Suppressor macrophage (primary cell): ENCODE results near the gene JOSD2.
"Not testable (repeated sequence)": the region's sequence is repeated elsewhere in the genome, so short reads cannot be mapped to it uniquely, and the experiment has no call there.

Experiments
- DNase-seq, 4 experiments: peaks; one replicate each; pipeline ENCODE4 v3.0.0-alpha.2; 2020 to 2022

JOSD2 gene

DNA sequence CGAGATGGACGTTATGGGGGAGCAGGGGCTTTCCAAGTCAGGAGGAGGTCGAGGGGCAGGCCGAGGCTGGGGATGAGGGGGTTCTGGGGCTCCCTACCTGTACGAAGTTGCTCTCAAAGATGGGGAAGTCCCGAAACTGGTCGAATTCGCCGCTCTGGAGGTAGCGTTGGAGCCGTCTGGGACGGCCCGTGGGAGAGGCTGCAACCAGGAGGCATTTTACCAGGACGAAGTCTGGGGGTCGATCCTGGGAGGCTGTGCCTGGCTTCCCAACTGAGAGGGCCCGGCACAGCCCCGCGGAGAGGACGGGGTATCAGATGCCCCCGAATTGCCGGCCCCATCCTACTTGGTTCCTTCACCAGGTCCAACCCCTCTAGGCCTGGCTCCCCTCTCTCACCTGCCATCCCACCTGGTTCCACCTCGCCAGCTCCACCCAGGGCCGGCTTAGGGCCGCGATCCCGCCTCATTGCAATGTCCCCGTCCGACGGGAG, 35.2 kb downstream of the JOSD2 start:
- no peak for DNase-seq

DNA sequence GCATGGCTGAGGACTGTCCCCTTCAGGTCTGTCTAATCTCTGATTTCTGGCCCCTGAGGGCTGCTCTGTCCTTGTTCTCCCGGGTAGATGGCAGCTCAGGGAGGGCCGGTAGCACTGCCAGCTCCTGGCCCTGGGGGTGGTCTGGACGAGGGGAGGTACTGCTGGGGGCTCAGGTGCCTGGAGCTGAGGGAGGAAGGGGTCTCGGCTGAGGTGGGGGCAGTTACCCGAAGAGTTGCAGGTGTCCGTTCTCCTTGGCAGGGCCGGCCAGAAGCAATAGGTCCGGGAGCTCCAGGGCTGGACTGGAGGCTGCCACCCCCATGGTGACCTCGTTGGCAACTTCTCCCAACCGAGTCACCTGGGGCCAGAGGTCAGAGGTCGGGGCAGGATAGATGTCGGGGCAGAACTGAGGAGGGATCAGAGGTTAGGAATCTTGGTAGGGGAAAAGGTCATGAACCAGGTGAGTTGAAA, 35.9 kb downstream of the JOSD2 start:
- no peak for DNase-seq

DNA sequence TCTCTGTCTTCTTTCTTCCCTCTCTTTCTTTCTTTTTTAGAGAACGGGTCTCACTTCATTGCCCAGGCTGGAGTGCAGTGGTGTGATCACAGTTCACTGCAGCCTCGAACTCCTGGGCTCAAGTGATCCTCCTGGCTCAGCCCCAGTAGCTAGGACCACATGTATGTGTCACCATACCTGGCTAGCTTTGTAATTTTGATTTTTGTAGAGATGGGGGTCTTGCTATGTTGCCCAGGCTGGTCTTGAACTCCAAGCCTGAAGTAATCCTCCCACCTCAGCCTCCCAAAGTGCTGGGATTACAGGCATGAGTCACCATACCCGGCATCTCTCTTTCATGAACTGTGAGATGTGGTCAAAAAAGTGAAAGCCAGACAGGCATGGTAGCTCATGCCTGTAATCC, 37.7 kb downstream of the JOSD2 start:
- DNase-seq, result not testable (repeated sequence)

DNA sequence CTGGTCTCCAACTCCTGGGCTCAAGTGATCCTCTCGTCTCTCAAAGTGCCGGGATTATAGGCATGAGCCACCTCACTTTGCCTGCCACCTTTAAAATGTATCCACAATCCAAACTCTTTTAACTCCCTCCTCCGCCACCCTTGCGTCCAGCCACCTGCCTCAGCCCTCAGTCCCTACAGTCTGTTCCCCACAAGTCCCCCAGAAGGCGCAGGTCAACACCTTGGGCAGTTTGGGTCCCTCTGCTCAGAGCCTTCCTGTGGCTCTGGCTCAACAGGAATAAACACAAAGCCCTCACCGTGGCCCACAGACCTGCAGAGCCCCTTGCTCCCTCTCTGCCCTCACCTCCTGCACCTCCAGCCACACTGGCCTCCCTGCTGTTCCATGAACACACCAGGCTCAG, 42.2 kb downstream of the JOSD2 start:
- no peak for DNase-seq

DNA sequence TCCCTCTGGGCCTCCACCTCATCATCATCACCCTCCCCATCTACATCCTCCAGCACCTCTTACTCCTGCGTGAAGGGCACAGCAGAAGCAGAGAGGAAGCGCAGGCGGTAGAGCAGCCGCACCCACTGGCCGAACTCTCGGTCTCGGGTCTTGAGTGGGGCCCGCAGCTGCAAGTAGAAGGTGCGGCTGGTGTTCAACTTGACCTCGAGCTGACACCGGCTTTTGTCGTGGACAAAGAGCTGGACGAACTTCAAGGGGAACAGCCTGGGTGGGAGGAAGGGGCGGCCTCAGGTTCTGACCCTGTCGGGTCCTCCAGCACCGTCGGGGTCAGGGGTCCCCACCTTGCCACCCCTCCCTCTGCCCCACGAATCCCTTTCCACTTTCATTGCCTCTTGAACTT, 43.4 kb downstream of the JOSD2 start:
- no peak for DNase-seq

DNA sequence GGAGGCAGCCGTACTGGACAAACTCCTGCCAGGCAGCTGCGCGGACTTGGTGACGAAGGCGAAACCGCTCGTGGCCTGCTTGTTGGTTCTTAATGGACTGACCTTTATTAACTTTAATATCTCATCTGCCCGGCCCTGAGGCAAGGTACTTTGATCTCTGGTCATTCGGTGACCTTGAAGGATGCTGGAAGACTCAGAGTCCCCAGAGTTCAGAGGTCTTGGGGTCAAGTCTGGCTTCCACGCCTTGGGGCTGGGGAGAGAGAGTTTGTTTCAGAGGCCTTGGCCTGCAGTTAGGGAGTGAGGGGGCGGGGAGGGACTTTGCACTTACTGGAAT, 44.3 kb downstream of the JOSD2 start:
- no peak for DNase-seq

DNA sequence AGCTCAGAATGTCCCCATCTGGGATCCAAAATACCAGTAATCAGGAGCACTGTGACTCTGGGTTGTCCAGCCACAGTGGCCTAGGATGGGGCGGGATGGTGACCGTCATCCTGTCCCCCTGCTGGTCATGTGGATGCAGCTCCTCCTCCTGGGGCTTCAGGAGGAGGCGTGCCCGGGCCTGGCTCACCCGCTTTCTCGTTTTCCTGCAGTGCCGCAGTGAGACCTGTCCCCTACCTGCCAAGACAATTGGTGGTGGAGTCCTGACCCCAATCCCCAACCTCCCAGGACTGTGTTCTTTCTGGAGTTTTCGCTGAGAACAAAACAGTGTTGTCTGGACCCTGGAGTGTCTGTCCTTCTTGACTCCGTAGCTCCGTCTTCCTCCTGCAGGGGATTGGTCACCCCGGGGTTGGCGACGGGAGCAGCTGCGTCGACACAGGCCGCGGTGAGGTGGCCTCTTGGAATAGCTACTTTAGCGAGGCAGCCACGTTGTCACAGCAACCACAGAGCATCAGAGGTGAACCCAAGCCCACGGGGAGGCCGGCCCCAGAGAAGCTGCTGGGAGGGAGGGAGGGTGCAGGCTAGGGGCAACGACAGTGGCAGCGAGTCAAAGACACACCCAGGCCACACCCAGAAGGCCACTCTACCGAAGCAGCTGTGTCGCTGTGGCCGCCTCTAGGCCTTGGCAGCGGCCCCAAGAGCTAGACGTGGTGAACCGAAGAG, 44.8 kb downstream of the JOSD2 start:
- peak in 1 of 4 experiments; percentile 21 for DNase-seq

DNA sequence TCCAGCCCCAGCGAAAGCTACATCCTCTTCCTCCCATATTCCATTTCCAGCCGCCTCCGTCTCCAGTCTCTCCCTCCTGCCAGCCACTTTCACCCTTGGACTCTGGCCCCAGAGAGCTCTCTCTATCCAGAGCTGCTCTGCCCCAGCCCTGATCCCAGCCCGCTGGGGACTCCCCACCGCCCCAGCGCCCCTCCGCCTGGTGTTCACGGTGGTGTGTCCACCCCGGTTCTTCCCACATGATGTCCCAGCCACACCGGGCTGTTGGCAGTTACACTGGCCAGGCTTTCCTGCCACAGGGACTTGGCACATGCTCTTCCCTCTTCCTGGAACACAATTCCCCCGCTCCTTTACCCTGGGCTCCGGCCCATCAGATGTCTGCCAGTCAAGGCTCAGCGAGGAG, 46.0 kb downstream of the JOSD2 start:
- no peak for DNase-seq

DNA sequence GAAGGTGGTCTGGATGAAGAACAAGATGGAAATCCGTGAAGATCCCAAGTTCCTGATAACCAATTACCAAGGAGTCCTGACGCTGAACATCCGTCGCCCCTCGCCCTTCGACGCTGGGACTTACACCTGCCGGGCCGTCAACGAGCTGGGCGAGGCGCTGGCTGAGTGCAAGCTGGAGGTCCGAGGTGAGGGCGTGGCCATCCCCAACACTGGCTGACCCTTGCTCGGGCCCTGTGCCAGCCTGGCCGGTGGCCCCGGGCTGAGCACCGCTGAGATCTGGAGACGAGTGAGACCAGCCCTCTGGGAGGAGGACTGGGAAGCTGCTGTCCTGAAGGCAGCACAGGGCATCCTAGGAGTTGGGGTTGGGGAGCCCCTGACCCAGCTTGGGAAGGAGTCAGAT, 46.6 kb downstream of the JOSD2 start:
- no peak for DNase-seq

DNA sequence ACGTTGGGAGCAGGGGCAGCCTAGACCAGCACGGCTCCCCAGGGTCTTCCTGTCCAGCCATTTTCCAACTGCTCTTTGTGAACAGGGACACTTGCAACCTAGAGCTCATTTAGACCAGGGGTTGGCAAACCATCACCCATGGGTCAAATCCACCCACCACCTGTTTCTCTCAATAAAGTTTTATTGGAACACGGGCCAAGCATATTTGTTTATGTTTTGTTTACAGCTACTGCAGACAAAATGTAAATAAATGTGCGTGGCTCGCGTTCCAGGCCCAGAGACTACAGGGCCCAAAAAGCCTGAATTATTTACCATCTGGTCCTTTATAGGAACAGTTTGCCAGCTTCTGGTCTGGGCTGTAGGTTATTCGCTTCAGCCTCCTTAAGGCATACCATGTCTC, 48.0 kb downstream of the JOSD2 start:
- DNase-seq, result no peak

DNA sequence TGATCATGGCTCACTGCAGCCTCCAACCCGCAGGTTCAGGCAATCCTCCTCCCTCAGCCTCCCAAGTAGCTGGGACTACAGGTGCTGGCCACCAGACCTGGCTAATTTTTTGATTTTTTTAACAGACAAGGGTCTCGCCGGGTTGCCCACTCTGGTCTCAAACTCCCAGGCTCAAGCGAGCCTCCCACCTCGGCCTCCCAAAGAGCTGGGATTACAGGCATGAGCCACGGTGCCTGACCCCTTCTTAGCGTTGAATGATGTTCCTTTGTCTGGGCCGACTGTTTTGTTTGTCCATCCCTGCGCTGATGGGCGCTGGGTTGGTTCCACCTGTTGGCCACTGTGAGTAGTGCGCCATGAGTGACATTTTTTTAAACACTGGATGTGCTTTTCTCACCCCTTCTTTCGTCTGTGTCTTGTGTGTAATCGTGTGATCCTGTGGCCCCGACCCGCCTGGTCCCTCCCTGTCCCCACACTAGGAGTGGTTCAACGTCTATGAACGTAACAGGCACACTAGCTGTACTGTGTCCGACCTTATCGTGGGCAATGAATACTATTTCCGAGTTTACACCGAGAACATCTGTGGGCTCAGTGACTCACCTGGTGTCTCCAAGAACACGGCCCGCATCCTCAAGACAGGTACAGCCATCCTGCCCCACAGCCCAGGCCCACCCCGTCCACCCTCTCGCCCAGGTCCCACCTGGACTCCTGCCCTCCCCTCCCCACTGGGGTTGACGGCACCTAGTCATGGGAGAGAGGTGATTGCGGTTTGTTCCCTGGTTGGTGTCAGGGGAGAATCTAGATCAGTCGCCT, 49.7 kb downstream of the JOSD2 start:
- DNase-seq, result peak; percentile 75 to 82 (median 82)

DNA sequence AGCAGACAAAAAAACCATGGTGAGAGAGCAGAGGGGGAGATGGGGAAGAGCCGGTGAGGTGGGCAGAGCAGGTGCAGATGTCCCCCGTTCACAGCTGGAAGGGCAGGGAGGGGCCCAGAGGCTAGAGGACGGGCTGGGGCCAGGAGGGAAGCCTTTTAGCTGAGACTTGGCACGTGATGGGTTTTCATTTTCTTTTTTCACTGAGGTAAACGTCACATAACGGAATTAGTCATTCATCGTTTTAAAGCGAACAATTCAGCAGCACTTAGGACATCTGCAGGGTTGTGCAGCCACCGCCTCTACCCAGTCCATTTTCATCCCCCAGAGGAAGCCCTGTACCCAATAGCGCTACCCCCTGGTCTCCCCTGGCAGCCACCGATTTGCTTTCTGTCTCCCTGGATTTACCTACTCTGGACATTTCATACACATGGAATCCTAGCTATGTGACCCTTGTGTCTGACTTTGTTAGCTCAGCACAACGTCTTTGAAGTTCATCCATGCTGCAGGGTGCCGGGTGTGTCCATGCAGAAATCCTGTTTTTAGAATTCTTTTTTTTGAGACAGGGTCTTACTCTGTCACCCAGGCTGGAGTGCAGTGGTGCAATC, 50.7 kb downstream of the JOSD2 start:
- no peak for DNase-seq

DNA sequence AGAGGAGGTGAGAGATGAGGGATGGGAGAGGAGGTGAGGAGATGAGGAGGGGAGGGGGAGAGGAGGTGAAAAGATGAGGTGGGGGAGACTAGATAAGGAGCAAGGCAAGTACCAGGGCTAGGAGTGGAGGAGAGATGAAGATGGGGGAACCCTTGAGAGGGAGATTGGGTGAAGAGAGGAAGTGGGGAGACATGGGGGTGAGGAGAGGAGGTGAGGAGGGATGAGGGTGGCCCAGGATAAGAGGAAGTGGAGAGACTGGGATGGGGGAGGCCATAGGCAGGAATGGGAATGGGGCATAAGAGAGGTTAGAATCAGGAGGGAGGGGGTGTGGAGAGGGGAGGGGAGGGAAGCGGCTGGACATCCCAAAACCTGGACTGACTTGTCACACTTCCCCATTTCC, 51.4 kb downstream of the JOSD2 start:
- DNase-seq, result no peak

DNA sequence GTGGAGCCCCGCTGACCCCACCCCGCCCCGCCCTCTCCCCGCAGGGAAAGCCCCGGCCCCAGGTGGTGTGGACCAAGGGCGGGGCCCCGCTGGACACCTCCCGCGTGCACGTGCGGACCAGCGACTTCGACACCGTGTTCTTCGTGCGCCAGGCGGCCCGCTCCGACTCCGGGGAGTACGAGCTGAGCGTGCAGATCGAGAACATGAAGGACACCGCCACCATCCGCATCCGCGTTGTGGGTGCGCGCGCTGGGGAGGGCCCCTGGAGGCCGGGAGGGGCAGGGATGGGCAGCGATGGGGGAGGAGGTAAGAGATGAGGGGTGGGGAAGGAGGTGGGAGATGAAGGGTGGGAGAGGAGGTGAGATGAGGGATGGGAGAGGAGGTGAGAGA, 51.9 kb downstream of the JOSD2 start:
- DNase-seq, result no peak

DNA sequence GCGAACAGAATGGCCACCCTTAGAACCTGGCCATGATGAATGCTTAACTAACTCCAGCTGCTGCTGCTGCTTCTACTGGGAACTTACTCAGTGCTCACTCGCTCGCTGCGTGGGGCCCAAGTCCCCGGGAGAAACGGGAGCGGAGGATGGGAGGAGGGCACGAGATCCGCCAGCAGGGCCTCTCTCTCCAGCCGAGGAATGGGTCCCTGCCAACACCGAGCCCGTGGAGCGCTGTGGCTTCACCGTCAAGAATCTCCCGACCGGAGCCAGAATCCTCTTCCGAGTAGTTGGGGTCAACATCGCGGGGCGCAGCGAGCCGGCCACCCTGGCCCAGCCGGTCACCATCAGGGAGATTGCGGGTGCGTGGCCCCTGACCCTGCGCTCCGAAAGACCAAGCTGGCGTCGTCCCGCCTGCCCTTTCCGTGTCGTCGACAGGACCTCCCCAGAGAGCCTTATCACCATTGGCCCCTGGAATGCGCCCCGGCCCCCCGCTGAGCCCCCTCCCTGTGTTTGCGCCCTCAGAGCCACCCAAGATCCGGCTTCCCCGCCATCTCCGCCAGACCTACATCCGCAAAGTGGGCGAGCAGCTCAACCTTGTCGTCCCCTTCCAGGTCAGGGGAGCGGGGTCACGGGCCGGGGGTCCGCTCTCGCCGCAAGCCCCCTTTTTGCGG, 52.5 kb downstream of the JOSD2 start:
- no peak for DNase-seq

DNA sequence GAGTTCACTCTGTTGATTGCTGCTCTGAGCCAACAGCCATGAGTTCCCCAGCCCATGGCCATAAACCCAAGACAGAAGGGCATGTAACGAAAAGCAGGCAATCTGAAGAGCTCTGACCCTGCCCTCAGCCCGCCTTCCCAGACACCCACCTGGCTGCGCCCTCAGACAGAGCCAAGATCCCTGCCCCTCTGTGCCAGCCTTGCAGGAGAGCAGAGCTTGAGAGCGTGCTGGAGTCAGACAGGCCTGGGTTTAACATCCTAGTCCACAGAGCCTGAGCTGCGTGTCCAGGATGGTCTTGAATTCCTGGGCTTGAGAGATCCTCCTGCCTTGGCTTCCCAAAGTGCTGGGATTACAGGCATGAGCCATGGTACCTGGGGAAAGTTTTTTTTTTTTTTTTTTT, 53.7 kb downstream of the JOSD2 start:
- no peak for DNase-seq
